ENCODE results near the gene LRRN2.

The LRRN2 gene

GRCh38 chr1:204673909-204674649, 11.5 kb downstream of the LRRN2 start:
- DNase-seq (ENCODE audit: low spot score), result no peak
- in situ Hi-C loops (cut with MboI; ENCODE audit: low pct_unique_long_range_greater_than_20kb, low sequenced_read_pairs, unreplicated experiment), result no loop called here

GRCh38 chr1:204673209-204673608, 12.3 kb downstream of the LRRN2 start:
- TF ChIP-seq CTCF (IDR thresholded peaks at IDR 0.05; ENCODE audit: extremely low read depth, insufficient read depth, missing control alignments), result no peak
- DNase-seq (ENCODE audit: low spot score), result no peak
- in situ Hi-C loops (cut with MboI; ENCODE audit: low pct_unique_long_range_greater_than_20kb, low sequenced_read_pairs, unreplicated experiment), result no loop called here

More at GRCh38 chr1:204673909-204674649, 11.5 kb downstream of the LRRN2 start:
- TF ChIP-seq CTCF (IDR thresholded peaks at IDR 0.05; ENCODE audit: extremely low read depth, insufficient read depth, missing control alignments), result no peak

- DNase-seq (ENCODE audit: low spot score), result no peak
- in situ Hi-C loops (cut with MboI; ENCODE audit: low pct_unique_long_range_greater_than_20kb, low sequenced_read_pairs, unreplicated experiment), result no loop called here
These were observed 12.9 kb downstream of the LRRN2 start for GRCh38 chr1:204672482-204673121.

GRCh38 chr1:204672069-204672468, 13.5 kb downstream of the LRRN2 start:
- no peak for DNase-seq (ENCODE audit: low spot score)
- in situ Hi-C loops (cut with MboI; ENCODE audit: low pct_unique_long_range_greater_than_20kb, low sequenced_read_pairs, unreplicated experiment), result no loop called here
- no peak for TF ChIP-seq CTCF (IDR thresholded peaks at IDR 0.05; ENCODE audit: extremely low read depth, insufficient read depth, missing control alignments)

More at GRCh38 chr1:204672482-204673121, 12.9 kb downstream of the LRRN2 start:
- no peak for TF ChIP-seq CTCF (IDR thresholded peaks at IDR 0.05; ENCODE audit: extremely low read depth, insufficient read depth, missing control alignments)

- no peak for TF ChIP-seq CTCF (IDR thresholded peaks at IDR 0.05; ENCODE audit: extremely low read depth, insufficient read depth, missing control alignments)
- no peak for DNase-seq (ENCODE audit: low spot score)
- in situ Hi-C loops (cut with MboI; ENCODE audit: low pct_unique_long_range_greater_than_20kb, low sequenced_read_pairs, unreplicated experiment), result no loop called here
These were observed 15.2 kb downstream of the LRRN2 start for GRCh38 chr1:204670152-204670927.

GRCh38 chr1:204669579-204669978, 16.0 kb downstream of the LRRN2 start:
- no peak for TF ChIP-seq CTCF (IDR thresholded peaks at IDR 0.05; ENCODE audit: extremely low read depth, insufficient read depth, missing control alignments)
- in situ Hi-C loops (cut with MboI; ENCODE audit: low pct_unique_long_range_greater_than_20kb, low sequenced_read_pairs, unreplicated experiment), result no loop called here
- DNase-seq (ENCODE audit: low spot score), result no peak
